Keratinocyte (primary cell): ENCODE data around the gene CNN2. TPM values are rescaled to one million over a fixed set of nuclear protein-coding genes. Genes with fewer than 3 reads are reported as not detected.

Source experiments
- DNase-seq: peaks from one replicate; pipeline ENCODE4 v3.0.0-alpha.2; 2011; ENCODE audit warnings: low read depth, missing footprints, low spot score
- FAIRE-seq: peaks from 2 replicates; lab custom pipeline; 2011; peaks lifted over from hg19 to GRCh38; lab: Jason Lieb, UNC
- H2AFZ ChIP-seq: 2 replicates; pipeline ENCODE4 v1.6.0; 2012; ENCODE audit warnings: low read length, control low read depth, inconsistent platforms; ENCODE audit not compliant: control insufficient read depth
- H3K27ac ChIP-seq: 2 replicates; pipeline ENCODE4 v1.5.1; 2011; ENCODE audit warnings: low read length; ENCODE audit not compliant: control insufficient read depth, insufficient read depth
- H3K27me3 ChIP-seq: 3 replicates; pipeline ENCODE4 v1.6.0; 2011; ENCODE audit warnings: low read length; ENCODE audit not compliant: control insufficient read depth, insufficient read depth; ENCODE audit errors: extremely low read depth
- H3K36me3 ChIP-seq, 2 experiments: 2 replicates in 1 of 2; 3 replicates in 1 of 2; pipeline ENCODE4 v1.5.1; 2011; ENCODE audit warnings: low read length in 2 of 2, mild to moderate bottlenecking in 1 of 2; ENCODE audit not compliant: control insufficient read depth in 2 of 2, insufficient read depth in 2 of 2; ENCODE audit errors: extremely low read depth in 1 of 2
- H3K4me1 ChIP-seq: 3 replicates; pipeline ENCODE4 v1.5.1; 2011; ENCODE audit warnings: low read length; ENCODE audit not compliant: control insufficient read depth, insufficient read depth; ENCODE audit errors: extremely low read depth
- H3K4me2 ChIP-seq: 3 replicates; pipeline ENCODE4 v1.6.0; 2011; ENCODE audit warnings: low read depth, low read length; ENCODE audit not compliant: control insufficient read depth, insufficient read depth; ENCODE audit errors: extremely low read depth
- H3K4me3 ChIP-seq, 3 experiments: fragments of 200-600 bp in 1 of 3; sonication (generic) in 1 of 3; 2 replicates in 2 of 3; 3 replicates in 1 of 3; pipeline ENCODE4 v1.5.1; 2011 to 2016; ENCODE audit warnings: low read length in 3 of 3, mild to moderate bottlenecking in 3 of 3, control low read depth in 2 of 3, inconsistent platforms in 1 of 3, low read depth in 1 of 3, mixed read lengths in 1 of 3, mixed run types in 1 of 3, moderate library complexity in 1 of 3; ENCODE audit not compliant: control insufficient read depth in 2 of 3, insufficient read depth in 2 of 3; ENCODE audit errors: extremely low read depth in 1 of 3
- H3K79me2 ChIP-seq: 2 replicates; pipeline ENCODE4 v1.6.0; 2012; ENCODE audit warnings: low read length; ENCODE audit not compliant: control insufficient read depth, insufficient read depth
- H3K9ac ChIP-seq: 3 replicates; pipeline ENCODE4 v1.6.0; 2011; ENCODE audit warnings: low read length; ENCODE audit not compliant: control insufficient read depth, insufficient read depth; ENCODE audit errors: extremely low read depth
- H3K9me1 ChIP-seq: 3 replicates; pipeline ENCODE4 v1.6.0; 2011; ENCODE audit warnings: low read length; ENCODE audit not compliant: control insufficient read depth, insufficient read depth; ENCODE audit errors: extremely low read depth
- H3K9me3 ChIP-seq: 2 replicates; pipeline ENCODE4 v1.5.1; 2012; ENCODE audit warnings: low read depth, low read length; ENCODE audit not compliant: control insufficient read depth
- H4K20me1 ChIP-seq: 3 replicates; pipeline ENCODE4 v1.6.0; 2011; ENCODE audit warnings: low read length; ENCODE audit not compliant: control insufficient read depth, insufficient read depth; ENCODE audit errors: extremely low read depth
- EZH2 ChIP-seq: IDR thresholded peaks from one replicate; pipeline ENCODE4 v1.6.1; 2012; ENCODE audit warnings: inconsistent platforms, mild to moderate bottlenecking, low read length, moderate library complexity
- dilution Hi-C: fragments of 300-500 bp; cut with MboI; formaldehyde crosslinking; loops from one replicate; pipeline ENCODE4 v1.7.0; 2020; ENCODE audit warnings: low sequenced_read_pairs; ENCODE audit not compliant: extremely low pct_ligation_motif_present
- polyA plus RNA-seq, 5 experiments: library from polyadenylated mRNA; depleted of rRNA in 3 of 5; stranded (reverse) in 3 of 5; stranded (forward) in 1 of 5; unstranded in 1 of 5; fragments of >200 nt; gene quantifications; 1 replicate in 1 of 5; 2 replicates in 3 of 5; 3 replicates in 1 of 5; pipeline versions ENCODE4 v1.2.1 to v1.2.3, GENCODE V29; 2011 to 2012; ENCODE audit warnings: missing spikeins in 2 of 5, low read depth in 1 of 5, low replicate concordance in 1 of 5
- TF ChIP-seq, protein P1 (sequence below), 3 experiments: IDR thresholded peaks in 1 of 3; conservative IDR thresholded peaks in 1 of 3; optimal IDR thresholded peaks in 1 of 3; 2 replicates in 2 of 3; 3 replicates in 1 of 3; pipeline versions ENCODE3 to v1.5.1; 2011; ENCODE audit warnings: low read length in 3 of 3, mild to moderate bottlenecking in 3 of 3, moderate library complexity in 2 of 3, control low read depth in 1 of 3, inconsistent platforms in 1 of 3; ENCODE audit not compliant: insufficient read depth in 2 of 3; ENCODE audit errors: extremely low read depth in 1 of 3

Gene CNN2
- polyA plus RNA-seq, 1 donor (not counting 4 experiments of a cell fraction or from before 2014, with no cell fraction given), result 136 TPM

DNA sequence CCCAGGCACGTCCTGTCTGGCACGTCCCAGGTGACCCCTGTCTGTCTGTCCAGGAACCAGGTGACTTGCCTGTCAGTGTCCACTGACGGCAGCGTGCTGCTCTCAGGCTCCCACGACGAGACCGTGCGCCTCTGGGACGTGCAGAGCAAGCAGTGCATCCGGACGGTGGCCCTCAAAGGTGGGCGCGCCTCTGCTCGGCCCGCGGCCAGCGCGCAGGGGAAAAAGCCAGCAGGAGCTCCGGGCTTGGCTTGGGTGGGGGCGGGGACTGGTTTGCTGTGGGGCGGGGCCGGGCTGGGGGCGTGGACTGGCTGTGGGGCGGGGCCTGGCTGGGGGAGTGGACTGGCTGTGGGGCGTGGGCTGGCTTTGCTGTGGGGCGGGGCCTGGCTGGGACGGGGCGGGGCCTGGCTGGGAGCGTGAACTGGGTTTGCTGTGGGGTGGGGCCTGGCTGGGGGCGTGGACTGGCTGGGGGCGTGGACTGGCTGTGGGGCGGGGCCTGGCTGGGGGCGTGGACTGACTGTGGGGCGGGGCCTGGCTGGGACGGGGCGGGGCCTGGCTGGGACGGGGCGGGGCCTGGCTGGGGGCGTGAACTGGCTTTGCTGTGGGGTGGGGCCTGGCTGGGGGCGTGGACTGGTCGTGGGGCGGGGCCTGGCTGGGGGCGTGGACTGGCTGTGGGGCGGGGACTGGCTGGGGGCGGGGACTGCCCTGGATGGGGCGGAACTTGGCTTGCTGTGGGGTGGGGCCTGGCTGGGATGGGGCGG, 35.1 kb upstream of the CNN2 start:
- no peaks in the 10 kb centered on the region for H3K79me2 ChIP-seq
- H3K36me3 ChIP-seq, result peaks cover 21 to 24% of the 10 kb centered on the region in 2 experiments
- FAIRE-seq (no peak), DNase-seq (no peak)
- H3K4me3 ChIP-seq, result no peak overlapping the region
- TF ChIP-seq EZH2, result no peak
- TF ChIP-seq, protein P1, sequence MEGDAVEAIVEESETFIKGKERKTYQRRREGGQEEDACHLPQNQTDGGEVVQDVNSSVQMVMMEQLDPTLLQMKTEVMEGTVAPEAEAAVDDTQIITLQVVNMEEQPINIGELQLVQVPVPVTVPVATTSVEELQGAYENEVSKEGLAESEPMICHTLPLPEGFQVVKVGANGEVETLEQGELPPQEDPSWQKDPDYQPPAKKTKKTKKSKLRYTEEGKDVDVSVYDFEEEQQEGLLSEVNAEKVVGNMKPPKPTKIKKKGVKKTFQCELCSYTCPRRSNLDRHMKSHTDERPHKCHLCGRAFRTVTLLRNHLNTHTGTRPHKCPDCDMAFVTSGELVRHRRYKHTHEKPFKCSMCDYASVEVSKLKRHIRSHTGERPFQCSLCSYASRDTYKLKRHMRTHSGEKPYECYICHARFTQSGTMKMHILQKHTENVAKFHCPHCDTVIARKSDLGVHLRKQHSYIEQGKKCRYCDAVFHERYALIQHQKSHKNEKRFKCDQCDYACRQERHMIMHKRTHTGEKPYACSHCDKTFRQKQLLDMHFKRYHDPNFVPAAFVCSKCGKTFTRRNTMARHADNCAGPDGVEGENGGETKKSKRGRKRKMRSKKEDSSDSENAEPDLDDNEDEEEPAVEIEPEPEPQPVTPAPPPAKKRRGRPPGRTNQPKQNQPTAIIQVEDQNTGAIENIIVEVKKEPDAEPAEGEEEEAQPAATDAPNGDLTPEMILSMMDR (optimal IDR thresholded peaks at IDR 0.05 in 1 of 3, IDR thresholded peaks at IDR 0.05 in 1 of 3, conservative IDR thresholded peaks at IDR 0.05 in 1 of 3; ENCODE audit: extremely low read depth in 1 of 3, insufficient read depth in 2 of 3, low read length in 3 of 3), result no peak
- dilution Hi-C loops, result no loop called here
- H3K9me3 ChIP-seq, result no peaks in the 10 kb centered on the region
- no peaks in the 10 kb centered on the region for H3K9me1 ChIP-seq
- peaks cover 9% of the 10 kb centered on the region for H3K27me3 ChIP-seq
- no peaks in the 10 kb centered on the region for H4K20me1 ChIP-seq
- peaks cover 7% of the 10 kb centered on the region for H3K4me1 ChIP-seq
- no peak overlapping the region for H2AFZ ChIP-seq
- no peak overlapping the region for H3K4me2 ChIP-seq
- no peak overlapping the region for H3K9ac ChIP-seq
- no peak overlapping the region for H3K27ac ChIP-seq

DNA sequence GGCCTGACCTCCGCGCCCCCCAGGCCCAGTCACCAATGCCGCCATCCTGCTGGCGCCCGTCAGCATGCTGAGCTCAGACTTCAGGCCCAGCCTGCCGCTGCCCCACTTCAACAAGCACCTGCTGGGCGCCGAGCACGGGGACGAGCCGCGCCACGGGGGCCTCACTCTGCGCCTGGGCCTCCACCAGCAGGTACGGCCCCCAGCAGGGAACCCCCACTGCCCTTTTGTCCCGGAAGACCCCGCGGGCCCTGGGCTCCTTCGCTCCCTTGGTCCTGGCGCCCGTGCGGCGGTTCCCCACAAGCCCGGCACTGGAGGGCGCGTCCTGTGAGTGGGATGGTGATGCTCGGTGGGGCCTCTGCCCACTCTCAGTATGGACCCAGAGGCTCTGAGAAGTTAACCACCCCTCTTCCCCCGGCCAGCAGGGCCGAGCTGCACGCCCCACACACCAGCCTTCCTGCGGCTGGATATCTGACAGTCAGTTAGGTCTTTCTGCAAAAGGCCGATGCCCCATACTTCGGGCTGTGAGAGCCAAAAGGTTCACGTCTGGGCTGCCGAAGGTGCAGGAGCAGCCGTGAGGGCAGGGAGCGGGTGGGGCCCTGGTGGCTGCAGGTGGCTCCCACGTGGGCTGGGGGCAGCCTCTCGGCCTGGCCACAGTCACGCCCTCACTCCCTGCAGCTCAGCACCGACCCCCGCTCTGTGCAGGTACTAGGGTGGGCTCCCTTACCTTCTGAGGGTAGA, 34.3 kb upstream of the CNN2 start:
- H3K4me1 ChIP-seq, result peaks cover 12% of the 10 kb centered on the region
- H3K27ac ChIP-seq, result no peak overlapping the region
- no peak overlapping the region for H2AFZ ChIP-seq
- no peaks in the 10 kb centered on the region for H3K9me1 ChIP-seq
- no peaks in the 10 kb centered on the region for H3K9me3 ChIP-seq
- H3K36me3 ChIP-seq, result peaks cover 19 to 20% of the 10 kb centered on the region in 2 experiments
- dilution Hi-C loops, result no loop called here
- no peaks in the 10 kb centered on the region for H4K20me1 ChIP-seq
- no peak overlapping the region for H3K9ac ChIP-seq
- peaks cover 12% of the 10 kb centered on the region for H3K27me3 ChIP-seq
- no peak overlapping the region for H3K4me3 ChIP-seq
- no peak overlapping the region for H3K4me2 ChIP-seq
- H3K79me2 ChIP-seq, result no peaks in the 10 kb centered on the region
- TF ChIP-seq, protein P1 (optimal IDR thresholded peaks at IDR 0.05 in 1 of 3, IDR thresholded peaks at IDR 0.05 in 1 of 3, conservative IDR thresholded peaks at IDR 0.05 in 1 of 3; ENCODE audit: extremely low read depth in 1 of 3, insufficient read depth in 2 of 3, low read length in 3 of 3), result no peak
- no peak for TF ChIP-seq EZH2
- DNase-seq (no peak), FAIRE-seq (no peak)
